Measurements from ENCODE around the gene LGALS1.
A peak's percentile ranks its signal among the peaks of the same experiment; 100 is the strongest.

Gene LGALS1

GRCh38 chr22:37679670-37680069 lies 4.2 kb downstream of the LGALS1 start:
- no peak for TF ChIP-seq CTCF (IDR thresholded peaks at IDR 0.05; ENCODE audit: control insufficient read depth, insufficient read depth, low read depth, low read length, missing control alignments)
- no peak for DNase-seq (ENCODE audit: low read depth)
- H3K4me3 ChIP-seq (ENCODE audit: control insufficient read depth, low read depth, low read length): no peak overlapping the region

GRCh38 chr22:37680191-37680851 lies 4.9 kb downstream of the LGALS1 start:
- H3K4me3 ChIP-seq (ENCODE audit: control insufficient read depth, low read depth, low read length): no peak overlapping the region
- DNase-seq (ENCODE audit: low read depth): no peak
- TF ChIP-seq CTCF (IDR thresholded peaks at IDR 0.05; ENCODE audit: control insufficient read depth, insufficient read depth, low read depth, low read length, missing control alignments): no peak

GRCh38 chr22:37681001-37681424 lies 5.6 kb downstream of the LGALS1 start:
- DNase-seq (ENCODE audit: low read depth): no peak
- no peak for TF ChIP-seq CTCF (IDR thresholded peaks at IDR 0.05; ENCODE audit: control insufficient read depth, insufficient read depth, low read depth, low read length, missing control alignments)
- H3K4me3 ChIP-seq (ENCODE audit: control insufficient read depth, low read depth, low read length): no peak overlapping the region

- peak; percentile 97 for TF ChIP-seq CTCF (IDR thresholded peaks at IDR 0.05; ENCODE audit: control insufficient read depth, insufficient read depth, low read depth, low read length, missing control alignments)
- peak; percentile 37 for DNase-seq (ENCODE audit: low read depth)
Observed at GRCh38 chr22:37681556-37682049, 6.2 kb downstream of the LGALS1 start.

GRCh38 chr22:37684803-37685615 lies 9.6 kb downstream of the LGALS1 start:
- DNase-seq (ENCODE audit: low read depth): no peak
- H3K4me3 ChIP-seq (ENCODE audit: control insufficient read depth, low read depth, low read length): no peak overlapping the region
- TF ChIP-seq CTCF (IDR thresholded peaks at IDR 0.05; ENCODE audit: control insufficient read depth, insufficient read depth, low read depth, low read length, missing control alignments): no peak

More at GRCh38 chr22:37681556-37682049, 6.2 kb downstream of the LGALS1 start:
- no peak overlapping the region for H3K4me3 ChIP-seq (ENCODE audit: control insufficient read depth, low read depth, low read length)

GRCh38 chr22:37686002-37686982 lies 10.9 kb downstream of the LGALS1 start, which contains the start of gene NOL12:
NOL12 (plus strand) TSS chr22:37686343; CDS start chr22:37686393, 50 bp downstream.
- H3K4me3 ChIP-seq (ENCODE audit: control insufficient read depth, low read depth, low read length): peak within 1 kb of the TSS; percentile 90
- peak; percentile 48 for DNase-seq (ENCODE audit: low read depth)
- TF ChIP-seq CTCF (IDR thresholded peaks at IDR 0.05; ENCODE audit: control insufficient read depth, insufficient read depth, low read depth, low read length, missing control alignments): no peak

Data from AG09309 (cell line).